ENCODE results near the gene LMAN2.

LMAN2 gene

GRCh38 chr5:177333420-177334154 lies 17.9 kb downstream of the LMAN2 start:
- H3K27ac ChIP-seq, result no peak overlapping the region
- H3K4me3 ChIP-seq, result no peak overlapping the region

- H3K4me3 ChIP-seq, result no peak overlapping the region
- no peak overlapping the region for H3K27ac ChIP-seq
Measured at GRCh38 chr5:177332896-177333260, 18.6 kb downstream of the LMAN2 start.

- Histone ChIP-seq H3K4me3 (no peak overlapping the region), H3K27ac (no peak overlapping the region)
Measured at GRCh38 chr5:177332031-177332895, 19.2 kb downstream of the LMAN2 start.

DNA sequence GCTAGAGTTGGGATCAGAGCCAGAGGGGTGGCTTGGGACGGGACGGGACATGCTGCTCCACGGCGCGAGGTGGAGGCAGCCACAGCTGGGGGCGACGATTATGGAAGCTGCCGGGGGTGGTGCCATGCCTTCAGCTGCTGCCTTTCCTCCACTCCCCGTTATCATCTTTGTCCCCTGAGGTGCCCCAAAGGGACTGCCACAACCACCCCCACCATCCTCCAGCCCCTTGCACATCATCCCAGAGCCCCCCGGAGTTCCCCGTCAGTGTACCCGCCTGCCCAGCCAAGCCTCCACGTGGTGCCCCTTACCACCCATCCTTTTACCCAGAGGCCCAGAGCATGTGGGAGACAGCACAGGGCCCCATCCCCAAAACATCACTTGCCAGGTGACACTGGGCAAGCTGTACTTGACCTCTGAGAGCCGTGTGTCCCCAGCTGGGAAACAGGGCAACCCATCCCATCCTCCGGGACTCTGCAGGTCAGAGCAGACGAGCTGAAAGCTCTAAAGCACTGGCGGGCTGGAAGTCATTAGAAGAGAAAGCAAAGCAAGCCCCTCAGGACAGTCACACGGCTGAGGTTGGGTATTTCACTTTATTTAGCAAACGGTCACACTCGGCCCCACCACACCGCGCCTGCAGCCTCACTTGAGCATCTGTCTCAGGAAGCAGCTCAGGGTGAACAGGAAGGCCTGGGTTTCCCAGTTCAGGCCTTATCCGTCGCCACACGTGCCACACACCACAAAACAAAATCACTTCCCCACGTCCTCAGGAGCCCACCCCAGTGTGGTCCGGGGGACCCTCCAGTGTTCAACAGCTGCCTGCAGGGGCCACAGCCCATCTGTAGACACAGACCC lies 20.3 kb downstream of the LMAN2 start:
- no peak overlapping the region for H3K27ac ChIP-seq
- no peak overlapping the region for H3K4me3 ChIP-seq

GRCh38 chr5:177329883-177330282 lies 21.6 kb downstream of the LMAN2 start:
- no peak overlapping the region for H3K4me3 ChIP-seq
- no peak overlapping the region for H3K27ac ChIP-seq

DNA sequence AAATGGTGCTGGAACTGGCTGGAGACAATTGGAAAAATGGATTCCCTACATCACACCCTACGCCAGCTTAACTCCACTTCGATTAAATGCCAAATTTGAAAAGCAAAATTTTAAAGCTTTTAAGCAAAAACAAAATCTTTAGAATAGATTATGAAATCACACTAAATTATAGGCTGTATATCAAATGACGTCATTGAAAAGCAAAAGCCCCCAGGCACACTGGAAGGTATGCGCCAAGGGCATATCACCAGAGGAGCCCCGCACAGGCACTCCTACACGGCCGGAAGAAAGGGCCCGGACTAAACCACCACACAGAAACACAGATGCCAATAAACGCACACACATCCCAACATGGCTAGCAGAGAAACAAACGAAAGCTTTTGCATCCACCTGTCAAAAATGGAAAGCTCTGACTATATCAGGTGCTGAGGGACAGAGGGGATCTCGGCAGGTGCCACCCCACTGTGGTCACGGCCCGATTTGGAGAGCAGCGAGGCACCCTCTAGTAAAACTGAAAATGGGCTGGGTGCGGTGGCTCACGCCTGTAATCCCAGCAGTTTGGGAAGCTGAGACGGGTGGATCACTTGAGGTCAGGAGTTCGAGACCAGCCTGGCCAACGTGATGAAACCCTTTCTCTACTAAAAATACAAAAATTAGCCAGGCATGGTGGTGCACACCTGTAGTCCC lies 22.8 kb downstream of the LMAN2 start:
- Histone ChIP-seq H3K4me3 (no peak overlapping the region), H3K27ac (peak overlapping the region in 3 of 21 experiments; percentile 23 to 59 (median 49))

DNA sequence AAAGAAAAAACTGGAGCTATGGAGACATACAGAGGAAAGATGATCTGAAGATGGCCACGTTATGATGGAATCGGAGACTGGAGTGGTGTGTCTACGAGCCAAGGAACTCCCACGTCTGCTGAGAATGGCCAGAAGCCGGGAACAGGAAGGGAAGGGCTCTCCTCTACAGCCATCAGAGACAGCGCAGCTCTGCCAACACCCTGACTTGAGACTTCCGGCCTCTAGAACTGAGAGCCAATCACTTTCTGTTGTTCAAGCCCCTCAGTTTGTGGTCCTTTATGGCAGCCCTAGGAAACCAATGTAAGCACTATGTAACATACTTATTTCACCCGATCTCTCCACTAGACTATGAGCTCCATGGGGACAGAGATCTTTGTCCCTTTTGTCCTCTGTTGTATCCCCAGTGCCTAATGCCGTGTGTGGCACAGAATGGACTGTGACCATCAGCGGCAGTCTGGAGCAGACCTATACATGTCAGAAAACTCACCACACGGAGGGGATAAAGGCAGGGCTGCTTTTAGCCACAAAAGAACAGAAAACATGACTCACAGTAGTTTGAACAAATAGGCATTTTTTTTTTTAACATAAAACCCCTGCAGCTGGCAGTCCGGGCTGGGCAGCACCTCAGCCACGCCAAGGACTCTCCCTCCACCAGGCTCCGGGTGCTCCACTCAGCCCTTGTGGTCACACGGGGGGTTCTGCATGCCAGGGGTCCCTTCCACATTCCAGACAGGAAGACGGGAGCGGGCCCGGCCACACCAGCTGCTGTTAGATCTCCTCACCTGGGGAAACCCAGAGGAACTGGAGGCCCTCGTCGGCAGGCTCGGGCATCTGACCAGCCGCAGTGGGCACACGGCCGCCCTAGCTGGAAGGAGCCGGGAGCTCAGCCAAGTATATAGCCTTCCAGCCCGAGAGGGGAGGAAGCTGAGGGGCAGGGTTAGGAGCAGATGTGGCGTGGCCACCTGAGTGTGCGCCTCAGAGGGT lies 23.6 kb downstream of the LMAN2 start:
- peak overlapping the region in 13 of 21 experiments; percentile 1 to 59 (median 36) for H3K27ac ChIP-seq
- no peak overlapping the region for H3K4me3 ChIP-seq

DNA sequence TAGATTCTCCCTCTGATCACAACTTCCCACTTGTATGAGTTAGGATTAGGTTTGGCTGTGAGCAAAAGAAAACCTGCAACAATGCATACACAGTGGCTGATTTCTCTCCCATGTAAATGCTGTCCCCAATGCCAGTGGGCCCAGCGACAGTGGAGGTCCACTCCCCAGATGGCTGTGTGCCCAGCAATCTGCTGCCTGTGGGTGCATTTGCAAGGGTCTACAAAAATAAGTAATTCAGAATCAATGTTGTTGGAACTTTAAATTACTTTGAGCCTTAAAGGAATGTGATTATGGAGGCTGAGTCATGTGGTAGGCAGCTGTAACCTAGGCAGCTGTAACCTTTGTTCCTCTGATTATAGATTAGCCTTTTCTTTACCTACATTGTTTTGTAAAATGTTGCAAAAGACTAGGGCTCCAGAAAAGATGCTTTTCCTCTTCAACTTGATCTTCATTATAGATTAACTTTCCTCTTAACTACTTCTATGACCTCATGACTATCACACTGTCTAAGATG lies 25.5 kb downstream of the LMAN2 start:
- H3K4me3 ChIP-seq, result no peak overlapping the region
- no peak overlapping the region for H3K27ac ChIP-seq

DNA sequence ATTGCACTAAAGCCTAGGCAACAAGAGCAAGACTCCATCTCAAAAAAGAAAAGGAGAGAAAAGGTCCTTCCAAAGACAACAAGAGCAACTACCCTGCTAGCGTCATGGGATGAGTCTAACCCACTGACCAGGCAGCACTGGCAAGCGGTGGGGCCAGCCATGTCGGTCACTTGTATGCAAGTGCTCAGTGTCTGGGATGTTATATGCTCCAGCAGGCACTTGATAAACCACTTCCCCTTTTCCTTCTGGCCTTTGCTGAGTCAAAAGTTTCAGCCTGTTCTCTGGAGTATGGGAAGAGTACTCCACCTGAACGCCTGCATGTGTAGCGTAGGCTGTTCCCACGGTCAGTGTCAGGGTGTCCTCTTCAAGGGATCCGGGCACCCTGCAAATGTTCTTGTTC lies 30.6 kb downstream of the LMAN2 start:
- H3K4me3 ChIP-seq, result no peak overlapping the region
- no peak overlapping the region for H3K27ac ChIP-seq

GRCh38 chr5:177319913-177320588 lies 31.4 kb downstream of the LMAN2 start:
- H3K4me3 ChIP-seq, result no peak overlapping the region
- no peak overlapping the region for H3K27ac ChIP-seq

DNA sequence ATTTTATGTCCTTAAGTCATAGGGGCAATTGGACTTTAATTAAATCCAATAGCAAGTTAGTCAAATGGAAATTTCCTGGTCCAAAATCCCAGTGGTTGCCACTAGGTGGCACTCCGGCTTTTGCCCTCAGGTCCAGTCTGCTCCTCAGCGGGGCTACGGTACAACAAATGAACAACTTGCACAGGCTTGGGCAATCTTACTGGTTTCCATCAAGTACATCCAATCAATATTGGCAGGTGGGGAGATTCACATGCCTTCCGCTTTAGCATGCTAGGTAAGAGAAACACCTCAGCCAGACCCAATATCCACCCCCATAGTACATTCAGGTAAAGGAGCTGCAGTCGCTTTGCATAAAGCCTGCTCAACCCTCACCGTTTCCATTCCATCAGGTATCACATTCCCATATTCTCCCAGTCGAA lies 33.5 kb downstream of the LMAN2 start:
- H3K27ac ChIP-seq, result no peak overlapping the region
- no peak overlapping the region for H3K4me3 ChIP-seq

GRCh38 chr5:177316005-177316404 lies 35.5 kb downstream of the LMAN2 start:
- no peak overlapping the region for H3K4me3 ChIP-seq
- H3K27ac ChIP-seq, result no peak overlapping the region

DNA sequence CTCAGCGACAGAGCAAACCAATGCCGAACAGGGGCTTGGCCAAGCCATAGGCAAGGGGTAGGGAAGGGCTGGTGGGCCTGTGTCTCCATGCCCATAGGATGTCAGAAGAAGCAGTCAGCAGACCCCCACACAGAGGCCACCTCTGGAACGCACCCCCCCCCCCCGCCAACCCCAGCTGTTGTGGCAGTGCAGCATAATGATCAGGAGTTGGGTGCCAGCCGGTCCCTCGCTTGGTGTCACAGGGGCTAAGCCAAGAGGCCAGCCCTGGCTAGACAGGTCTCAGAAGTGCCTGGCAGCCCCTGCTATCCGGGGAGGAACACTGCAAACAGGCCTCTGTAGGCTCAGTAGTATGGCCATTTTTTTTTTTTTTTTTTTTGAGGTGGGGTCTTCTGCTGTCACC lies 36.1 kb downstream of the LMAN2 start:
- Histone ChIP-seq H3K4me3 (no peak overlapping the region), H3K27ac (no peak overlapping the region)

DNA sequence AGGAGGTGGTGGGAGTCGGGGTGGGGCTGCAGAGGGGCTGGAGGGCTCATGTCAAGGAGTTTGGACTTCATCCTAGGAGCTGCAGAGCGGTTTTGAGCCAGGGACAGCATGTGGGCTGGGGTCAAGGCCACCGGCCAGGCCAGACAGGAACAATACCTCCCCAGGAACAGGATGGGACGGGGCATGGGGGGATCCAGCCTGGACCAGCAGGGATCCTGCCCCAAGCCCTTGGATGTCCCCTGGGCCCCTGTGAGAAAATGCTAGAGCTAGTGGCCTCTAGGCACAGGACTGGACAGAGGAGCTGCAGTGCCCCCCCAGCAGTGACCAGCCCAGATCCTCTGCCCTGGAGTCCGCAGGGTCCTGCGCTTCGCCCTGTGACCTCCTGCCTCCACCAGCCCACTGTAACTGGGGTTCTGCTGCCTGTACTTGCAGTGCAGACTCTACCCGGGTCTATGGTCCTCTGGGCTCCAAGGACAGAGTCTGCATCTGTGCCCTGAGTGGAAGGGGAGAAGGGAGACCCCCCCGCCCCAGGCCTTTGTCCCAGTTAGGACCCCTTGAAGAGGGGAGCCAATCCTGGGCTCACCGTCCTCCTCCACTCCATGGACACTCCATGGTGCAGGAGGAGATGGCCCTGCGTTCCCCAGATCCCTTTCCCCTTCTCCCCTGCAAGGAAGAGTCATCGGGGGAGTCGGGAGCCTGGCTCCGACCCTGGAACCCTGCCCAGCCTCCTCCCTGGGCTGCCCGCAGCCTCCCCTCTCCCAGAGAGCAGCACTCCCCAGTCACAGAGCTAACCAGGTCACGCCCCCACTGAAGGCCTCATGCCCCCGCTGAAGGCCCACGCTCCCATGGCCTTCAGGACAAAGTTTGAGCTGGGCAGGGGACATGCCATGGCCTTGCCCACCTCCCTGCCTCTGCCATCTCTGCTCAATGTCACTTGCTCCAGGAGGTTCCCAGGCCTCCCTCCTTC lies 36.8 kb downstream of the LMAN2 start:
- H3K4me3 ChIP-seq, result no peak overlapping the region
- no peak overlapping the region for H3K27ac ChIP-seq

- Histone ChIP-seq H3K4me3 (no peak overlapping the region), H3K27ac (no peak overlapping the region)
Measured at GRCh38 chr5:177313561-177314259, 37.8 kb downstream of the LMAN2 start.

GRCh38 chr5:177312649-177313181 lies 38.8 kb downstream of the LMAN2 start:
- H3K4me3 ChIP-seq, result peak overlapping the region in 6 of 7 experiments; percentile 36 to 64 (median 52)
- H3K27ac ChIP-seq, result peak overlapping the region in 3 of 21 experiments; percentile 22 to 53 (median 46)

Measured in skin epidermis (tissue), 12 donors.